GM12872 (cell line): ENCODE data around the gene ATP2C2.

Experiments used
- CTCF ChIP-seq: IDR thresholded peaks from 3 replicates; pipeline ENCODE4 v1.5.1; 2011; ENCODE audit warnings: low read depth, mild to moderate bottlenecking, low read length, moderate library complexity; ENCODE audit not compliant: insufficient read depth

ATP2C2 gene

GRCh38 chr16:84486126-84486525 is 117.8 kb downstream of the ATP2C2 start:
- no peak for TF ChIP-seq CTCF

GRCh38 chr16:84486551-84487235 is 118.4 kb downstream of the ATP2C2 start:
- TF ChIP-seq CTCF = no peak

GRCh38 chr16:84487358-84487757 is 119.0 kb downstream of the ATP2C2 start:
- TF ChIP-seq CTCF = no peak

- TF ChIP-seq CTCF = no peak
Observed at GRCh38 chr16:84489131-84489530, 120.8 kb downstream of the ATP2C2 start.

- TF ChIP-seq CTCF = no peak
Observed at GRCh38 chr16:84495506-84495905, 127.2 kb downstream of the ATP2C2 start.

GRCh38 chr16:84496991-84497390 is 128.7 kb downstream of the ATP2C2 start:
- TF ChIP-seq CTCF = no peak

GRCh38 chr16:84497418-84498222 is 129.3 kb downstream of the ATP2C2 start:
- TF ChIP-seq CTCF = no peak
